ENCODE data around the gene MAGI2.

MAGI2 gene

GRCh38 chr7:78043159-78043558 is 1410.3 kb downstream of the MAGI2 start:
- DNase-seq: no peak

- DNase-seq: no peak
These were observed 1412.0 kb downstream of the MAGI2 start for GRCh38 chr7:78041423-78041822.

GRCh38 chr7:78039790-78040776 is 1413.4 kb downstream of the MAGI2 start:
- DNase-seq: no peak

- no peak for DNase-seq
These were observed 1414.9 kb downstream of the MAGI2 start for GRCh38 chr7:78038465-78039080.

GRCh38 chr7:78037603-78038002 is 1415.9 kb downstream of the MAGI2 start:
- DNase-seq: no peak

GRCh38 chr7:78033410-78033809 is 1420.1 kb downstream of the MAGI2 start:
- no peak for DNase-seq

- DNase-seq: no peak
These were observed 1427.0 kb downstream of the MAGI2 start for GRCh38 chr7:78026492-78026891.

- DNase-seq: no peak
These were observed 1428.9 kb downstream of the MAGI2 start for GRCh38 chr7:78024591-78024990.

GRCh38 chr7:78023191-78023590 is 1430.3 kb downstream of the MAGI2 start:
- no peak for DNase-seq

GRCh38 chr7:78022165-78022564 is 1431.3 kb downstream of the MAGI2 start:
- no peak for DNase-seq

GRCh38 chr7:78020874-78021249 is 1432.6 kb downstream of the MAGI2 start:
- DNase-seq: no peak

GRCh38 chr7:78020136-78020873 is 1433.2 kb downstream of the MAGI2 start:
- DNase-seq: peak; percentile 46

- peak; percentile 87 for DNase-seq
These were observed 1433.9 kb downstream of the MAGI2 start for GRCh38 chr7:78019447-78020135.

GRCh38 chr7:78018641-78019446 is 1434.6 kb downstream of the MAGI2 start:
- peak; percentile 47 for DNase-seq

- DNase-seq: no peak
These were observed 1435.8 kb downstream of the MAGI2 start for GRCh38 chr7:78017591-78018100.

GRCh38 chr7:78015574-78016260 is 1437.8 kb downstream of the MAGI2 start:
- no peak for DNase-seq

GRCh38 chr7:78014401-78014800 is 1439.1 kb downstream of the MAGI2 start:
- DNase-seq: no peak

- DNase-seq: no peak
These were observed 1440.1 kb downstream of the MAGI2 start for GRCh38 chr7:78013386-78013785.

GRCh38 chr7:78011642-78012041 is 1441.8 kb downstream of the MAGI2 start:
- no peak for DNase-seq

GRCh38 chr7:78007231-78007630 is 1446.2 kb downstream of the MAGI2 start:
- no peak for DNase-seq

Data from COR-L47 (cell line).